Fibroblast of the conjunctiva (primary cell): Measurements from ENCODE around the gene PCYOX1L.

Source experiments
- DNase-seq: peaks from one replicate; pipeline ENCODE4 v3.0.0-alpha.2; 2010; ENCODE audit warnings: low read depth

Gene PCYOX1L

GRCh38 chr5:149367972-149368645 is 10.3 kb downstream of the PCYOX1L start:
- no peak for DNase-seq

GRCh38 chr5:149370878-149371277 is 13.0 kb downstream of the PCYOX1L start:
- no peak for DNase-seq

- no peak for DNase-seq
Observed at GRCh38 chr5:149371296-149371962, 13.6 kb downstream of the PCYOX1L start.

- DNase-seq, result no peak
Observed at GRCh38 chr5:149372076-149372795, 14.4 kb downstream of the PCYOX1L start.

GRCh38 chr5:149372932-149373331 is 15.1 kb downstream of the PCYOX1L start:
- DNase-seq, result no peak

GRCh38 chr5:149374303-149374702 is 16.5 kb downstream of the PCYOX1L start:
- DNase-seq, result no peak

- DNase-seq, result no peak
Observed at GRCh38 chr5:149374801-149375200, 17.0 kb downstream of the PCYOX1L start.

GRCh38 chr5:149375434-149375833 is 17.6 kb downstream of the PCYOX1L start:
- DNase-seq, result no peak

GRCh38 chr5:149376104-149376503 is 18.3 kb downstream of the PCYOX1L start:
- no peak for DNase-seq

GRCh38 chr5:149376711-149377447 is 19.0 kb downstream of the PCYOX1L start:
- no peak for DNase-seq

- no peak for DNase-seq
Observed at GRCh38 chr5:149378241-149378820, 20.5 kb downstream of the PCYOX1L start.

- DNase-seq, result no peak
Observed at GRCh38 chr5:149379177-149379761, 21.4 kb downstream of the PCYOX1L start, which contains the start of gene IL17B. Gene IL17B, minus strand, starts transcription at chr5:149379292. Its CDS starts 67 bp downstream, at chr5:149379225.

- no peak for DNase-seq
Observed at GRCh38 chr5:149379818-149380374, 22.1 kb downstream of the PCYOX1L start.

GRCh38 chr5:149380466-149381121 is 22.7 kb downstream of the PCYOX1L start:
- no peak for DNase-seq

GRCh38 chr5:149381261-149381985 is 23.6 kb downstream of the PCYOX1L start:
- DNase-seq, result no peak

GRCh38 chr5:149381986-149382338 is 24.1 kb downstream of the PCYOX1L start:
- no peak for DNase-seq

- DNase-seq, result no peak
Observed at GRCh38 chr5:149382517-149383220, 24.8 kb downstream of the PCYOX1L start.

GRCh38 chr5:149383399-149383798 is 25.6 kb downstream of the PCYOX1L start:
- DNase-seq, result no peak

- DNase-seq, result no peak
Observed at GRCh38 chr5:149386166-149386565, 28.3 kb downstream of the PCYOX1L start.
